A673 (cell line): ENCODE measurements around the gene HOXA4.

Source experiments
- CTCF ChIP-seq: fragments of 300-800, 200-600 bp; sonication (generic); conservative IDR thresholded peaks from 2 replicates; pipeline ENCODE4 v1.5.1; 2017; ENCODE audit warnings: low read depth, mild to moderate bottlenecking, antibody characterized with exemption, low read length, moderate library complexity, mixed read lengths
- EZH2 ChIP-seq: fragments of 200-600 bp; sonication (generic); IDR thresholded peaks from 2 replicates; pipeline ENCODE4 v1.6.1; 2017; ENCODE audit warnings: borderline replicate concordance, low read depth, mild to moderate bottlenecking, mixed read lengths, antibody characterized with exemption, low read length; ENCODE audit not compliant: poor library complexity, severe bottlenecking

- TF ChIP-seq CTCF: no peak
- no peak for TF ChIP-seq EZH2
These were observed 14.2 kb upstream of the HOXA4 start for GRCh38 chr7:27144781-27145164.
